ENCODE results near the gene LSM3.
A peak's percentile ranks its signal among the peaks of the same experiment; 100 is the strongest.

LSM3 gene

GRCh38 chr3:14178247-14179113, at the start of gene LSM3, which contains the start of gene XPC:
TSS of gene LSM3 (plus strand) at chr3:14178817. CDS start at chr3:14178861, 44 bp downstream.
TSS of gene XPC (minus strand) at chr3:14178601. CDS start at chr3:14178568, 33 bp downstream.
- H3K27ac ChIP-seq, result peak within 1 kb of the TSS; percentile 85
- no peak for TF ChIP-seq ZFX (IDR thresholded peaks at IDR 0.05; ENCODE audit: borderline replicate concordance)
- TF ChIP-seq CTCF (IDR thresholded peaks at IDR 0.05), result no peak

- no peak for TF ChIP-seq ZFX (IDR thresholded peaks at IDR 0.05; ENCODE audit: borderline replicate concordance)
- TF ChIP-seq CTCF (IDR thresholded peaks at IDR 0.05), result no peak
These were observed 49.3 kb upstream of the LSM3 start for GRCh38 chr3:14129296-14129695.

GRCh38 chr3:14130230-14130629, 48.4 kb upstream of the LSM3 start:
- no peak overlapping the region for H3K27ac ChIP-seq
- no peak for TF ChIP-seq ZFX (IDR thresholded peaks at IDR 0.05; ENCODE audit: borderline replicate concordance)
- TF ChIP-seq CTCF (IDR thresholded peaks at IDR 0.05), result no peak

More at GRCh38 chr3:14129296-14129695, 49.3 kb upstream of the LSM3 start:
- no peak overlapping the region for H3K27ac ChIP-seq

GRCh38 chr3:14130707-14131106, 47.9 kb upstream of the LSM3 start:
- TF ChIP-seq CTCF (IDR thresholded peaks at IDR 0.05), result no peak
- no peak for TF ChIP-seq ZFX (IDR thresholded peaks at IDR 0.05; ENCODE audit: borderline replicate concordance)
- H3K27ac ChIP-seq, result no peak overlapping the region

- TF ChIP-seq ZFX (IDR thresholded peaks at IDR 0.05; ENCODE audit: borderline replicate concordance) (no peak), CTCF (IDR thresholded peaks at IDR 0.05) (no peak)
These were observed 47.5 kb upstream of the LSM3 start for GRCh38 chr3:14131134-14131533.

GRCh38 chr3:14132120-14132519, 46.5 kb upstream of the LSM3 start:
- no peak for TF ChIP-seq CTCF (IDR thresholded peaks at IDR 0.05)
- TF ChIP-seq ZFX (IDR thresholded peaks at IDR 0.05; ENCODE audit: borderline replicate concordance), result no peak

More at GRCh38 chr3:14131134-14131533, 47.5 kb upstream of the LSM3 start:
- H3K27ac ChIP-seq, result no peak overlapping the region

GRCh38 chr3:14132689-14133088, 45.9 kb upstream of the LSM3 start:
- no peak overlapping the region for H3K27ac ChIP-seq

More at GRCh38 chr3:14132120-14132519, 46.5 kb upstream of the LSM3 start:
- no peak overlapping the region for H3K27ac ChIP-seq

More at GRCh38 chr3:14132689-14133088, 45.9 kb upstream of the LSM3 start:
- TF ChIP-seq CTCF (IDR thresholded peaks at IDR 0.05) (no peak), ZFX (IDR thresholded peaks at IDR 0.05; ENCODE audit: borderline replicate concordance) (no peak)

All from 22Rv1 (cell line).